Measurements from ENCODE around the gene COL4A2.
"Not testable (repeated sequence)": the region's sequence is repeated elsewhere in the genome, so short reads cannot be mapped to it uniquely, and the experiment has no call there.

COL4A2 gene

DNA sequence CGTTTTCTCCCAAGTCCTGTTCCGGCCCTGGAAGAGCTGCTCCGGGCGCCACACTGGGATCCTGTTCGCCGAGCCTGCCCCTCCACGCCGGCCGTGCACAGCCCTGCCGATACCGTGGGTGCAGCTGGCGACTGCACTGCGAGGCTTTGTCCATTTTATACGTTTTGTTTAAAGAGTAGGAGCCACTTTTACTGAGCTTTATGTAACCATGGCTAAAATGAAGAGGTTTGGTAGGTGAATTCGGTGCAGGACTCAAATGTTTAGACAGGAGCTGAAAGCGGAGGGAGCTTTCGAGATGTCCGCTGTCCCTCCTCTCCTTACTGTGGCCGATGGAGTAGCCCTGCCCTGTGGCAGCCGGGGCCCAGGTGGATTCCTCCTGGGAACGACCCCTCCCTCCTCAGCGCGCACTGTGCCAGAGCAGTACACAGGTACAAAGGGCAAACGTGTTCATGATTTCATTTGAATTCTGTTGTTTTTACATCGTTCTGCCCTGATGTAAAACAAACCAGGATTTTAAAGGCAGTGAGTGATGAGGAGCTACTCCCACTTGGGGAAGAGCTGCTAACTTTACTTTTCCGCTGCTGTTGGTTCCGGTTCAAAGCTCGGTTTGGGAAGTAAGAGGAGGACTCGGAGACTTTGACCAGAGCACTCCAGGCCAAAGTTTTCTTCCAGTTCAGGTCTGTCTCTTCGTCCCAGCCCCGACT is 1.7 kb downstream of the COL4A2 start:
- no peak for DNase-seq

DNA sequence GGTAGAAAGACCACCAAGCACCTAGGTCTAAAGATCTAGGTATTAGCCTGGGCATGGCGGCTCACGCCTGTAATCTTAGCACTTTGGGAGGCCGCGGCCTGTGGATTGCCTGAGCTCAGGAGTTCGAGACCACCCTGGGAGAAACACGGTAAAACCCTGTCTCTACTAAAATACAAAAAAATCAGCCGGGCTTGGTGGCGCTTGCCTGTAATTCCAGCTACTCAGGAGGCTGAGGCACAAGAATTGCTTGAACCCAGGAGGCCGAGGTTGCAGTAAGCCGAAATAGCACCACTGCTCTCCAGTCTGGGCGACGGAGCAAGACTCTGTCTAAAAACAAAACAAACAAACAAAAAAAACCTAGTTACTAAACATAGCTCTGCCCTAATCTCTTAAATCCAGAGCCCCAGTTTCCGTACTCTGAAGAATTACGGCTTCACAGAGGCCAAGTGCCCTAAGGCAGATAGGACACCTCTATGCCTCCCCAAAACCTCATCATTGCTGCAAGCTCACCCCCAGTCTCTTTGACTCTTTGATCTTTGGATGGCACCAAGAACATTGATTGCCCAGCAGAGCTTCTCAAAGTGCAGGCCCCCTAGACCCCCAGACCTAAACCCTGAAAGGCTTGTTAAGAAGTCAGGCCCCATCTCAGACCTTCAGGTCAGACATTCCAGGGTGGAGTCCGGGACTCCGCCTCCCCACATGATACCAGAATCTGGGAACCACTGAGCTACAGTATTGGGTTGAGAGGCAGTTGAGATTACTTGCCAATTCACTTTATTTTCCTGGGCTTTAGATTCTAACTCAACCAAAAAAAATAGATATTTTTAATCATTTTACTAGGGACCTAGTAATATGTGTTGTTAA is 2.8 kb downstream of the COL4A2 start:
- DNase-seq, result no peak

DNA sequence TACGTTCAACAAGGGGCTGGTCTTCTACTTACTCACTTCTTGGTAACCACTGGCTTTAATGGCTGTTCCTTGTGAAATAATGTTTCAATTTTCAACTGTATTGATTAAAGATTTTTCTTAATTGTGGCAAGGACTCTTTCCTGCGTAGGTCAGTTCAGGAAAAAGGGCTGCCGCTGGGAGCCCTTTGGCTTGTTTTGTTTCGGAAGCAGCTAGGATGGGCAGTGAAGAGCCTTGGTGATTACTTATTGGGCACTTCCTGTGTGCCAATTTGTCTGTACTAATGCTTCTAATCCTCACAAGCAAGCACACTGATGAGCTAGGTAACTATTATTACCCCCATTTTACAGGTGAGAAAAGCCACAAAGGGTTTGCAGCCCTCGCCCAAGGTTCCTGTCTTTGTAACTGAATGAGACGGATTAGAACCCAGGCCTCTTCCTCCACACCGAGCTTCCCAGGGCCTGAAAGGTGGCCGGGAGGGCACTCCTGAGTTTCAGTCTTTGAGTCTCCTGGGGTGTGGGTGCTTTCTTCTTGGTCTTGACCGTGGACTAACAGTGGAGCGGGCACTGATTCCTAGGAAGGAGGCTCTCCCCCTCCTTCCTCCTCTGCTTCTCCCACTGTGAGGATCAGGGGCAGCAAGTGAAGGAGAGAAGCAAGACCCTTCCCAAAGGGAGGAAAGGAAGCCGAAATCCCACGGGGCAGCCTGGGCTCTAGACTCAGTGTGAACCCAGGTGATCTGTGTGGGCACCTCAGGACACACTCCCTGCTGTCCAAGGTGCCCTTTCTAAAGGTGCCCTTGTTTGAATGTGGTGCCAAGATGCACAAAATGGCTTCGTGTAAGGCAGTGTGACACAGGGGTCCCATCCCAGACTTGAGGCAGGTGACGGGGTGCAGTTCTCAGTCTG is 3.7 kb downstream of the COL4A2 start:
- DNase-seq, result no peak

DNA sequence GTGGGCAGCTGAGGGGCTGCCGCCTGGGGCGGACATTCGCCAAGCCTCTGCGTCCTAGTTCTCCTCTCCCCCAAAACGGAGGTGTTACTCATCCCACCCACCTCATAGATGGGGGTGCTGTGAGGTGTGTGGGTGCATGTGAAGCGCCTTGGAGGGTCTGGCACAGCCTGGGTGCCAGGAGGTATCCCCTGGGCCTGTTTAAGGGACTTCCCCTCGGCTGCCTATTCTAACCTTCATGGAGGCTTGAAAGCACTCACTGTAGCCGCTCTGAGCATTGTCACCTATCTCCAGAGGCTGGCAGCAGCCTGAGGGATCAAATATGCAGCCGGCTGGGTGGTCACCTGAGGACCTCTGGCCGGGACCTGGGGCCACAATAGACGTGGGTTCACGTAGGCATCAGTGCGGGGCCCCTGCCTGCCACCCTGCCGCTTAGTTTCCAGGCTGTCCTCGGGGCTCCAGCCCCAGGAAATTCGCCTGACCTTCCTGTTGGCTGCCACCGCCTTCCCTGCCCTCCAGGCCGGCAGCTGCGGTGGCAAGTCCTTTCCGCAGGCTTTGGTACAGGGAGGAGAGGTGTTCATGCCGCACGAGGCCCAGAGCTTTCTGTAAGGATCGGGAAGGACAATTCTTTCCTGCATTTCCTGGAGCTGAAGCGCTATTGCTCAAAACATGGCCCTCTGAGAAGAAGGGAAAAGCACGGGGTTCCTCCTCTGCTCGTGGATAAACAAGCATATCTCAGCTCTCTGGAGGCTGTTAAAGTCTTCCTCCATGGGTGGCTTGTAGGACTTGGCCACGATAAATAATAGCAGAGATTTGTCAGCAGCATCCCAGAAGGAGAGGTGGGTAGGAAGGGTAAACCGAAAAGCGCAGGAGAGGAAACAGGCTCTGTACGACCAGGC is 4.6 kb downstream of the COL4A2 start:
- DNase-seq, result no peak

DNA sequence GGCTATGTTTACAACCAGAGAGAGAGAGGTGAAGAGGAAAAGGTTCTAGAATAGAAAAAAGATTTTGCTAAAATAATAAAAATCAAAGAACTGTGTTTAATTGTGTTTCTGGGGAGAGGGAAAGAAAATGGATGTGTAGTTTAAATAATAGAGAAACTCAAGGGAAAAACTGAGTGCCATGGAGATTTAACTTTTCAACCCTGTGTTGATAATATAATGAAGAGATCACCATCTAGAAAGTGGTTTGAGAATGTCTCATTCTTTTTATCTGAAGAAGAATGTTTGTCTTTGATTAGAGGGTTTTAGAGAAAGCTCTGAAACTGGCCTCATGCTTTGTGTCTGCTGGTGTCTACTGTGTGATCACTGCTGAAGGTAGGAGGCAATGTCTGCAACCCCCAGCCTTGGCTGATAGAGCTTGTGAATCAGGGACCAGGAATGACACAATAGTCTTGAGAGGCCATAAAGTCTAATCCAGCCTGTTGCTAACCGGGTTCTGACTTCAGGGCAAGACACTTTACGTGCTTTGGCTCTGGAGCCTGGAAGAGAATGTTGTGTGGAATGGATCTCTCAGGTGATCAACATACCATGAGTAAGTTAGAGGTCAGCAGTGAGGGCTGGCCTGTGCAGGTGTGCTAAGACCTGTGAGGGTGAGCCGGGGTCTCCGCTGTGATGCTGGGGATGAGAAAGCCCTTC is 5.4 kb downstream of the COL4A2 start:
- no peak for DNase-seq

DNA sequence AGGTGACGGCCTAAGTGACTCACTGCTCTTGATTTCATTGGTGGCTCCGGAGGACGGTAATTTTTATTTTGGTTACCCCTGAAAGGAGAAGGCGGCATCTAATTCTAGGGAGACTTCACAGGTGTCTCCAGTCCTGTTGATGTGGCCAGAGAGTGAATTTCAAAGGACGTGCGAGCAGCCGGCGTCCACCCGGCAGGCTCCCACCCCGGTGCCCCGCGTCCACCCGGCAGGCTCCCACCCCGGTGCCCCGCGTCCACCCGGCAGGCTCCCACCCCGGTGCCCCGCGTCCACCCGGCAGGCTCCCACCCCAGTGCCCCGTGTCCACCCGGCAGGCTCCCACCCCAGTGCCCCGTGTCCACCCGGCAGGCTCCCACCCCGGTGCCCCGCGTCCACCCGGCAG is 6.2 kb downstream of the COL4A2 start:
- not testable (repeated sequence) for DNase-seq

DNA sequence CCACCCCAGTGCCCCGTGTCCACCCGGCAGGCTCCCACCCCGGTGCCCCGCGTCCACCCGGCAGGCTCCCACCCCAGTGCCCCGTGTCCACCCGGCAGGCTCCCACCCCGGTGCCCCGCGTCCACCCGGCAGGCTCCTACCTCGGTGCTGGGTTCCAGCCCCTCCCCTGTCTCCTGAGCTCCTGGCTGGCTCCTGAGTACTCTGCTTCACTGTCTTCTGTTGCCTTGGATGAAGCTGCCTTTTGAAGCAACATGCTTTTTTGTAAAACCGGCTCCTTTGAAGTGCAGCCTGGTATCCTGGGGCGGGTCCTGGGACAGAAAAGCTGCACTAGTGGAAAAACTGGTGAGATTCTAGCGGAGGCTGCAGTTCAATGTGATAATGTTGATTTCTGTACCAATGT is 6.6 kb downstream of the COL4A2 start:
- DNase-seq, result not testable (repeated sequence)

DNA sequence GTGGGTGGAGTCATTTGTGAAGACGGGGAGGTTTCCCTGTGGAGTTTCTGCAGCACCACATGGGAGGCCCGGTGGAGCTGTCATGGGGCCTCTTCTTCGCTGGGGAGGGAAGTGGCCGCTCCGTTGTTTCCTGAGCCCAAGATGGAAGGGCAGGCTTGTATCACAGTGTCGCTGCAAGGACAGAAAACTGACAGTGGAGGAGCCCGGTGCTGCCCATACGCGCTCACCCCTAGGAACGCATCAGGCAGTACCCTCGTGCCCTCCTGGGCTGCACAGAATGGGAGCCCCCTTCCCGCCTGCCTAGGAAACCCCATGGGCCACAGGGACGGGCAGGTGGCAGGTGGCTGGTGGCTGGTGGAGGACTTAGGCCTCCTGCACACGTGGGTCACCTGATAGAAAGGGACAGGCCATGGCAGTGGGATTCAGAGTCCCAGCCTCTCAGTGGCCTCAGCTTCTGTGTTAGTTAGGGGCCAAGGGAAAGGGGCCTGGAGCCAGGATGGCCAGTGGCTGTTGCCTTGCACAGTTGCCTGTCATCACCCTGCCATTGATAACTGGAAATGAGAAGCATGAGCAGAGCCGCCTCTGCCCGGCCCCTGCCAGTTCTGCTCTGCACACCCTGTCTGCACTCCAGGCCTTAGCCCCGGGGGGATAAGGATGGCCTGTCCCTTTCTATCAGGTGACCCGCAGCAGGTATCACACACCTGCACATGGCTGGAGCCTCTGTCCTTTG is 7.6 kb downstream of the COL4A2 start:
- DNase-seq, result no peak

DNA sequence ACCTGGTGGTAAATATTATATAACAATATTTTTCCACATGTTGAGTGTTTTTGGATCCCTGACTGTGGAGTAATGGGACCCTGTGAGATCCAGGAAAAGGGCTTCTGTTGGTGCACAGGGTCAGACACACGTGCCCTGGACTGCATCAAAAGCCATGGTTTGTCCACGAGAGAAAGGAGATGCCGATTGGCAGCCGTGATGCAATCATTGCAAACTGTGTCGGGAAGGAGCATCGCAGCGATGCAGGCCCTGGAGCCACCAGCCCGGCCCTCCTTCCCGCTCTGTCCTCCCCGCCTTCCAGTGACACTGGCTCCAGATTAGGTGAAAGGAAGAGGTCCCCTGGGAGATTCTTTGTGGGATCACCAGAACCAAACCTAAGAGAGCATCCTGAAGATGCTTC is 9.1 kb downstream of the COL4A2 start:
- no peak for DNase-seq

DNA sequence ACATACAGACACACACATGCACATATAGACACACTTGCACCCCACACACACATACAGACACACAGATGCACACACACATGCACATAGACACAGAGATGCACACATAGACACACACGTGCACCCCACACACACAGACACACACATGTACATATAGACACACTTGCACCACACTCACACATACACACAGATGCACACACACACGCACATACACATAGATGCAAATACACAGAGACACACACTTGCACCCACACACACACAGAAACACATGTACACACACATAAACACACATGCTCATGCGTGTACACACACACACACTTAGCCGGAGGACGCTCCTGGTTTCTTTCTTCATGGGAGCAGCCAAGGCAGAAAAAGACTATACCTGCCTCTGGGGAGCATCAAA is 10.0 kb downstream of the COL4A2 start:
- DNase-seq, result no peak

DNA sequence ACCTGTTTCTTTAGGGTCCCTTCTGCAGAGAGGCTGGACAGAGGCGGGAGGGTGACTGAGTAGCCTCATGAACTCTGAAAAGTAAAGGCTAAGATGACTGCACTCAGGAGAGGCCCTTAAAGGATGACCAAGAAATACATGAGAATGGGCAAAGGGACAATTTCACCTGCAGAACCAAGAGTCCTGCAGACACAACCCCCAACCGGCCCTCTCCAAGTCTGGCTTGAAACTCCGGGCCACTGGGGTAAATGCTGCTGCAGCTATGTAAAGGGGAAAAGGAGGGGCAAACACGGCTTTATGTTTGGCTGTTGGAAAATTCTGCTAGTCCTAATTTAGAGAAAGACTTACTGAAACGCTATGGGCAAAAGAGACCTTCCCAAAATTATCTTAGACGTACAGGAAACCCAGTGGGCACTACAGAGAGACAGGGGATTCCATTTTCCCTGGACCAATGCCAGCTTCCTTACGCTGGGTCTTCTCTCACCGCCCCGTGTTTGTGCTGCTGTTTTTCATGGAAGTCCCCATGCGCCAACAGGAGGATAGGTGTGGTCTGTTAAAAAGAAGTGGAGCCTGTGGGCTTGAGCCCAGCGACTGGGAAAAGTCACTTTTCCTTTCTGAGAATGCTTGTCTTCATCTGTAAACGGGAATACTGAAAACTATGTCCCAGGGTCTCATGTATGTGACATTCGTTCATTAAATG is 10.6 kb downstream of the COL4A2 start:
- no peak for DNase-seq

DNA sequence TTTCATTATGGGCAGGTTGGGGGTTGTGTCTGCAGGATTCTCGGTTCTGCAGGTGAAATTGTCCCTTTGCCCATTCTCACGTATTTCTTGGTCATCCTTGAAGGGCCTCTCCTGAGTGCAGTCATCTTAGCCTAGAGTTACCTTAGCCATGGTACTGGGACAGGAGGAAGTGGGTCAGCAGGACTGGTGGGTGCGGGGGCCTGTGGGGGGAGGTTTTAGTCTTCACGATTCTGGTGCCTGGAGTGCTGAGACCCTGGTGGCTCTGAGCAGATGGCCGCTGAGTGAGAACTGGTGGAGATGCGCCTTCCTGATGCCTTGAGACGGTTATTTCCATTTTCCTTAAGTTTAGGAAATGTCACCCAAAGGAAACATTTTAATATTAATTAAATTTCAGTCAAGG is 11.8 kb downstream of the COL4A2 start:
- no peak for DNase-seq

DNA sequence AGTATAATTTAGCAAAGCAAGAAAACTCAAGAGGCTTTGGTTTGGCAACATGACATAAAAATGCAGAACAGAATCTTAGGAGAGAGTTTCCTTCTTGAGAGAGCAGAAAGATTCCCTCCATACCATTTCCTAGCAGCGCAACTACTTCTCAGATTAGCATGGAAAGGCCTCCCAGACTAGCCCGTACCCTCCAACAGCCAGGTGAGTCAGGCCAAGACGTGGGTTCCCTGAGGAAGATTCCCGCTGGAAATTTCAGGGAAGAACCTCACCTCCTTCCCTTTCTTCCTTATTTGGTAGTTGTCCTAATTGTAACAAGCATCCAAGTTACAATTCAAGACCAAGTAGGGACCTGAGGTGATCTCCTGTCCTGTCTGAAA is 12.3 kb downstream of the COL4A2 start:
- DNase-seq, result no peak

DNA sequence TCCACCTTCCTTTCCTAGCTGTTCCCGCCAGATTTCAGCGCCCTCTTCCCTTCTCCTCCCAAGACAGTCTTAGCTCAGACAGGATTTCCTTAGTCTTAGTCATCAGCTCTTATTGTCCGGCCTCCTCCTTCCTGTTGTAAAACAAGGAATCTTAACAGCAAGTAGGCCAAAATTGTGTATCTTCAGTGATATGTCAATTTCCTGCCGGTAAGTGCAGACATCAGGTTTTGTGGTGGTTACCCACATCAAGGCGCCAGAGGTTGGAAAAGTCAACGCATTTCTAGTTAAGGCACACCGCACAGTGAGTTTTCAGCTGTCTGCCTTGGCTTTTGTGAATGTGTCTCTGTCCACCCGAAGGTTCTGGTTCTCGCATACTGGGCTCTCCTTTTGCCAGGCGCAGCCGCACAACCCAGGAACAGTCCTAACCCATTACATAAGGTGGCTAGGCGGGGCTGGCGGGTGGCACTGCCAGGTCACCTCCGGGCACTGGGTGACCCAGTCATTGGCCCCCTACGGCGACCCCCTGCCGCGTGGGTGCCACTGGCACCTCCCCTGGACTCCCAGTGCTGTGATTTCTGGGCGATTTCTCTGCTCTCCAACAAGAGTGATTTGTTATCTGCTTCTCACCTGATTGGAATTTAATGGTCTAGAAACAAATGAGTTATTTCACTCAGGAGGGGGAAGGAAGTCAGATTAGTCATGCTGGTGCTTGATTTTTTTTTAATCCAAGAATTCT is 12.9 kb downstream of the COL4A2 start:
- DNase-seq, result no peak

DNA sequence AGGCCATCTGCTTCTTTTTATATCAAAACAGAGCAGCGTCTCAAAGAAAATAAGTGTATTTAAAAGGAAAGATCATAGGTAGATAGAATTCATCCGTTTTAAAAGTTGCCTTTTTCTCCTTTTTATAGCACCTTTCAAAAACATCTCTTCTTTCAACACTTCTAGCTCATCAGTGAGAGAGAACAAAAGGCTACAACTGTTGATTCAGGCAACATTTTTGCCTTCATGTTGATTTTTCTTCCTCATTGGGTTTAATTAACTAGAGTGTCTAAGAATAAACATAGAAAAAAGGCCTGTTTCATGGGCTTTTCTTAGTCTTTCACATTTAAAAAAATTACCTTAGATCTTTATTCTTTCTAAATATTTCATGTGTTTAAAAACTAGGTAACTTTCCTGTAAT is 13.6 kb downstream of the COL4A2 start:
- no peak for DNase-seq

DNA sequence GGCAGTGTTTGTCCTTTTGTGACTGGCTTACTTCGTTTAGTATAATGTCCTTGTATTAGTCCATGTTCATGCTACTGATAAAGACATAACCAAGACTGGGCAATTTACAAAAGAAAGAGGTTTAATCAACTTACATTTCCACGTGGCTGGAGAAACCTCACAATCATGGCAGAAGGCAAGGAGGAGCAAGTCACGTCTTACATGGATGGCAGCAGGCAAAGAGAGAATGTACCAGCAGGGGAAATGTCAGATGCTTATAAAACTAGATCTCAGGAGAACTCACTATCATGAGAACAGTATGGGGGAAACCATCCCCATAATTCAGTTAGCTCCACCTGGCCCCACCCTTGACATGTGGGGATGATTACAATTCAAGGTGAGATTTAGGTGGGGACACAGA is 14.5 kb downstream of the COL4A2 start:
- DNase-seq, result not testable (repeated sequence)

DNA sequence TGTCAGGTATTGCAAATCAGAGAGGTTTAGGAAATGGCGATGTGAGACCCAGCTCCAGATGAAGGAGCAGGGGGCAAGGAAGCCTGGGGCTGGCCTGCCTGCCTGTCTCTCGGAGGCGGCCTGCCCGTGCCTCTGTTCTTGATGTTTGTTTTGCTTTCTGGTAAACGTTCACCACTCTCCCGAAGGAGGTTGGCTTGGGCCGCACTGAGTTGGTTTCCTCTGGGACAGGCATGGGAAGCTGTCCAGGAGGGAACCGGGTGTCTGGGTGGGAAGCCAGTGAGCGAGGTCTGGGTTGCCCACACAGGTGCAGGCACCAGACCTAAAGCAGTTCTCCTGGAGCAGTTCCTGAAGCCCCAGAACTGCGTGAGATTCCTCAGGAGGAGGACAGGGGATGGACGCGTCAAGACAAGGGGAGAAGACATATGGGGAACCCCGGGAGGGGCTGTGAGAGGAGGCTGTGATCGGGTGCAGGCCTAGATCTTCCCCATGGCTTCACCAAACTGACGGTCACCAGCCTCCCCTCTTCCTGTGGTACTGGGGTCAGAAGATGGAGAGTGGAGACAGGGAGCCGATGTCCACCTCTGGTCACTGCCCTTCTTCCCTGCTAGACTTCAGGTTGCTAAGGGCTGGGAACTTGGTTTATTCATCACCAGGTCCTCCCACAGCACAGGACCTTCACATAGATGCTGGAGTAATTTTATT is 15.2 kb downstream of the COL4A2 start:
- no peak for DNase-seq

DNA sequence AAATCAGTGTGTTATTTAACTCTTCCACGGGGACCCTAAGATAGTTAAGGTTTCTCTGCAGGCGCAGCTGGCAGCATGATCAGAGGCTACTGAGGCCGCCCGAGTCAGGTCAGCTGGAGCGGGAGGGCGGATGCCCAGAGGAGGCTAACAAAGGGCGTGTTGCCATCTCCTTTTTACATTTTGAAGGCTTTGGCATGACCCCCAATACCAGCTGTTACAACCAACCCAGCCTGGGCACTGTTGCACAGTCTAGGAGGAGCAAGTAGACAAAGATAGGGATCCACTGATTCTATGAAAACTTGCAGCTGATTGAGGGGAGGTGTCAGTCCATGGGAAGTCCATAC is 15.7 kb downstream of the COL4A2 start:
- DNase-seq, result no peak
